ENCODE results near the gene PIGC. TPM values are rescaled to one million over a fixed set of nuclear protein-coding genes. Genes with fewer than 3 reads are reported as not detected.

PIGC gene
- total and polyA plus RNA-seq, 2 experiments from 2014 or later = 27.8 to 32.7 TPM

DNA sequence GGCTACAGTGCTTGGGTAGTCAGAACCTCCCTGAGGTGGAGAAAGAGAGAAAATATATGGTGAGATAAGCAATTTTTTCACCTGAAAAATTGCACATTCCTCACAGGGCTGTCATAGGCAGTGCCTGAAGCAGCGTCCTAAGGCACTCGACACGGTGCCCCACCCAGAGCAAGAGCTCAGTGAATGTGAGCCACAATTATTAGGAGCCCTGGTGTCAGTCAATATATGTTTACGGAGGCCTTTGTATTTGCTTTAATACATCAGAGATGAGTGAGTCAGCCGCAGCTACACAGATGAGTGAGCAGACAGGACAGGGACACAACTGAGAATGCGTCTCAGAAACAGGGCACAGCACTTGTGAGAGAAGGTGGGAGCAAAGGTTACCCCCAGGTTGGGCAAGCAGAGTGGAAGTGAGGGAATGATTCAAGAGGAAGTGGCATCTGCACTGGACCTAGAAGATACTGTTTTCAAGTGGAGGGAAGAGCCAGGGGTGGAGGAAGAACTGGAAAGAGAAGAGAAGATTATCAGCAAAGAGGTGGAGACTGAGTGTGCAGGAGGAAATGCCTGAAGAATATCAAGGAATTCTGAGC lies 5.2 kb upstream of the PIGC start:
- no peaks in the 10 kb centered on the region for H3K36me3 ChIP-seq (ENCODE audit: low read depth)
- peak overlapping the region; percentile 89 for H2AFZ ChIP-seq
- TF ChIP-seq EZH2phosphoT487 (IDR thresholded peaks at IDR 0.05; ENCODE audit: insufficient read depth, low read depth) (no peak), EZH2 (IDR thresholded peaks at IDR 0.05; ENCODE audit: insufficient read depth, poor library complexity, severe bottlenecking) (no peak)
- no peaks in the 10 kb centered on the region for H4K20me1 ChIP-seq (ENCODE audit: insufficient read depth)
- no peak overlapping the region for H3K9ac ChIP-seq
- H3K27ac ChIP-seq = no peak overlapping the region
- H3K9me2 ChIP-seq (ENCODE audit: insufficient read depth) = no peaks in the 10 kb centered on the region
- peaks cover 14% of the 10 kb centered on the region for H3K4me1 ChIP-seq (ENCODE audit: insufficient read depth)
- H3F3A ChIP-seq (ENCODE audit: insufficient read depth) = 0 out of 2 replicates have a peak, but pooled peaks cover 6% of the 10 kb centered on the region
- no peaks in the 10 kb centered on the region for H3K9me3 ChIP-seq (ENCODE audit: low read depth)
- DNase-seq = peak; percentile 23
- peaks cover 1% of the 10 kb centered on the region for H3K79me2 ChIP-seq (ENCODE audit: insufficient read depth)
- H3K4me3 ChIP-seq = no peak overlapping the region
- 63 to 64% methylated on average over 6 of the region's 6 CpGs for whole genome bisulfite sequencing, 2 experiments (ENCODE audit: low coverage in 1 of 2, low lambda C conversion rate in 2 of 2, missing lambda C conversion rate in 2 of 2)
- in situ Hi-C loops (cut with MboI) = no loop called here
- no peaks in the 10 kb centered on the region for H3K27me3 ChIP-seq (replicated peaks; ENCODE audit: insufficient read depth)
- H3K4me2 ChIP-seq (ENCODE audit: unreplicated experiment) = no peak overlapping the region

DNA sequence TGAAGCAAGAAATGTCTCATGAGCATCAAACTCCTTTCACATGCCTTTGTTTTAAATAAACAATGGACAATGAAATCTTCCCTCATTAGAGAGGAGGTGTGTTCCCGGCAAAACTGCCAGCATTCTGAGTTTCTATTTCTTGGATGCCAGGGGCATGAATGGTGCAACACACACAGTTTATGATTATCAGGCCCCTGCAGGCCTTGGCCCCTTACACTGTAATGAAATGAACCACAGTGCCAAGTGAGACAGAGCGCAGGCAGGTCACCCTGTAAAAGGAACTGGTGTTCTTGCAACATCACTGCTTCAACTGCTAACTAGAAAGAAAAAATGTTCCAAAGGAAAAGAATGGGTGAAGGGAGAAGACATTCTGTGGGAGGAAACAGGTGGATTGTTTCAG lies 3.8 kb upstream of the PIGC start:
- peaks cover 20% of the 10 kb centered on the region for H3K4me1 ChIP-seq (ENCODE audit: insufficient read depth)
- TF ChIP-seq EZH2 (IDR thresholded peaks at IDR 0.05; ENCODE audit: insufficient read depth, poor library complexity, severe bottlenecking) (no peak), EZH2phosphoT487 (IDR thresholded peaks at IDR 0.05; ENCODE audit: insufficient read depth, low read depth) (no peak)
- no peaks in the 10 kb centered on the region for H3K36me3 ChIP-seq (ENCODE audit: low read depth)
- H3K9ac ChIP-seq = no peak overlapping the region
- in situ Hi-C loops (cut with MboI) = no loop called here
- no peaks in the 10 kb centered on the region for H3K27me3 ChIP-seq (replicated peaks; ENCODE audit: insufficient read depth)
- H3K4me2 ChIP-seq (ENCODE audit: unreplicated experiment) = no peak overlapping the region
- no peak overlapping the region for H2AFZ ChIP-seq
- no peaks in the 10 kb centered on the region for H3K9me2 ChIP-seq (ENCODE audit: insufficient read depth)
- WGBS, 2 experiments (ENCODE audit: low coverage in 1 of 2, low lambda C conversion rate in 2 of 2, missing lambda C conversion rate in 2 of 2) = 90 to 93% methylated on average over 2 of the region's 2 CpGs
- no peaks in the 10 kb centered on the region for H4K20me1 ChIP-seq (ENCODE audit: insufficient read depth)
- 0 out of 2 replicates have a peak, but pooled peaks cover 6% of the 10 kb centered on the region for H3F3A ChIP-seq (ENCODE audit: insufficient read depth)
- DNase-seq = no peak
- H3K9me3 ChIP-seq (ENCODE audit: low read depth) = no peaks in the 10 kb centered on the region
- H3K79me2 ChIP-seq (ENCODE audit: insufficient read depth) = peaks cover 16% of the 10 kb centered on the region
- no peak overlapping the region for H3K27ac ChIP-seq
- H3K4me3 ChIP-seq = no peak overlapping the region

DNA sequence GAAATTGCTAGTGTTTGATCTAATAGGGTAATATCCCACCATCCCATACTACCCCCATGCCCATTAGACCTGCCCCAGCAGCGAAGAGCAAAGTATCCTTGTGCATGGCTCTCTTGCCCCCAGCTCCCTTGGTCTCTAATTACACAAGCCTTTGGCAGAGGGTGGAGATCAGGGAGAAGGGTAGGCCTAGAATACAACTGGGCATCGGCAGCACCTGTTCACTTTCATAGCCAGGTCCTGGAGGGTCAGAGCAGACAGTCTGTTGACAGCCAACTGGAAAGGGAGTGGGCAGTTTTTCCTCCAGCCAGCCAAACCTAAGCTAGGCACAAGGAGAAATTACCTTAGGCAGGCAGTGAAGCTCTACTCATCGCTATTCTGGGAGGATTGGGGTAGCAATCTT lies 2.7 kb upstream of the PIGC start:
- H3K79me2 ChIP-seq (ENCODE audit: insufficient read depth) = peaks cover 27% of the 10 kb centered on the region
- H3K4me2 ChIP-seq (ENCODE audit: unreplicated experiment) = no peak overlapping the region
- H3F3A ChIP-seq (ENCODE audit: insufficient read depth) = 0 out of 2 replicates have a peak, but pooled peaks cover 3% of the 10 kb centered on the region
- in situ Hi-C loops (cut with MboI) = no loop called here
- no peak overlapping the region for H2AFZ ChIP-seq
- H3K4me1 ChIP-seq (ENCODE audit: insufficient read depth) = peaks cover 19% of the 10 kb centered on the region
- no peak overlapping the region for H3K4me3 ChIP-seq
- no peaks in the 10 kb centered on the region for H3K27me3 ChIP-seq (replicated peaks; ENCODE audit: insufficient read depth)
- no peaks in the 10 kb centered on the region for H3K9me3 ChIP-seq (ENCODE audit: low read depth)
- H3K9ac ChIP-seq = no peak overlapping the region
- TF ChIP-seq EZH2phosphoT487 (IDR thresholded peaks at IDR 0.05; ENCODE audit: insufficient read depth, low read depth) (no peak), EZH2 (IDR thresholded peaks at IDR 0.05; ENCODE audit: insufficient read depth, poor library complexity, severe bottlenecking) (no peak)
- DNase-seq = no peak
- 63 to 75% methylated on average over 3 of the region's 3 CpGs for WGBS, 2 experiments (ENCODE audit: low coverage in 1 of 2, low lambda C conversion rate in 2 of 2, missing lambda C conversion rate in 2 of 2)
- H3K9me2 ChIP-seq (ENCODE audit: insufficient read depth) = no peaks in the 10 kb centered on the region
- H3K36me3 ChIP-seq (ENCODE audit: low read depth) = no peaks in the 10 kb centered on the region
- no peaks in the 10 kb centered on the region for H4K20me1 ChIP-seq (ENCODE audit: insufficient read depth)
- no peak overlapping the region for H3K27ac ChIP-seq

DNA sequence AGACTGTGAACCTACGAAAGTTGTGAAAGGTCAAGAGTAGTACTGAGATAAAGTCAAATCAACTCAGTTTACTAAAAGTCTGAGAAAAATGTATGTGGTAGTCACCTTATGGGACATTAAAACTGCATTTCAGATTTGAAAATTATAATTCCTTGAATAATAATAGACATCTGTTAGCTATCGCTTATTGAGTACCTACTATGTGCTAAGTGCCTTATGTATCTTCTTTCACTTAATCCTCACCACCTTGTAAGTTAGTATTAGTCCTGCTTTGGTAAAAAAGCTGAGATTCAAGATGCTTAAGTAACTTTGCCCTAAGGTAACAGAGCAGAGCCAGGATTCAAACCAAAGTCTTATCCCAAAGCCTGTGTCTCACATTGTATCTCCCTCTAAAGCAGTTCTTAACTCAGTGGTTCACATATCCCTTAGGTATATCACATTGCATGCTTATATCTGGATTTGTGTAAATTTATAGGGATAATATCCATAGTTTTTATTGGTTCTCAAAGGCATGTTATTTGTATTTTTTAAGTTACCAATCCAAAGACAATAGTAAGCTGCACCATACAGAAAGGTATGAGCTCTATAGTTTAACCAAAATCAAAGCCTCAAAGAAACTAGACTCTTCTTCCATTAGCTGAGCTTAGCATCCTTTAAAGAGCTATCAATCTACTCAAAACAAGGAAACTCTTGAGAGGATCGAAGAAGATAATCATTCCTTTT lies 865 bp downstream of the PIGC start:
- Histone ChIP-seq H3K36me3 (ENCODE audit: low read depth) (no peaks in the 10 kb centered on the region), H3K4me3 (peak overlapping the region; percentile 95), H4K20me1 (ENCODE audit: insufficient read depth) (no peaks in the 10 kb centered on the region), H3K27me3 (replicated peaks; ENCODE audit: insufficient read depth) (no peaks in the 10 kb centered on the region), H3K4me1 (ENCODE audit: insufficient read depth) (peaks cover 7% of the 10 kb centered on the region; the same call in 1 of the 2 replicates), H3K9ac (peak overlapping the region; percentile 97), H3F3A (ENCODE audit: insufficient read depth) (no peaks in the 10 kb centered on the region; the same call in 1 of the 2 replicates), H3K4me2 (ENCODE audit: unreplicated experiment) (peak overlapping the region; percentile 84), H2AFZ (peak overlapping the region; percentile 97), H3K9me2 (ENCODE audit: insufficient read depth) (no peaks in the 10 kb centered on the region), H3K9me3 (ENCODE audit: low read depth) (no peaks in the 10 kb centered on the region), H3K27ac (no peak overlapping the region), H3K79me2 (ENCODE audit: insufficient read depth) (peaks cover 62% of the 10 kb centered on the region)
- WGBS, 2 experiments (ENCODE audit: low coverage in 1 of 2, low lambda C conversion rate in 2 of 2, missing lambda C conversion rate in 2 of 2) = 64 to 68% methylated on average over 3 of the region's 3 CpGs
- TF ChIP-seq EZH2 (IDR thresholded peaks at IDR 0.05; ENCODE audit: insufficient read depth, poor library complexity, severe bottlenecking) (no peak), EZH2phosphoT487 (IDR thresholded peaks at IDR 0.05; ENCODE audit: insufficient read depth, low read depth) (no peak)
- DNase-seq = peak; percentile 8
- in situ Hi-C loops (cut with MboI) = no loop called here
